Stimulated activated CD4-positive, alpha-beta T cell treated with anti-CD3 and anti-CD28 coated beads, Interleukin-12 subunit alpha, Interleukin-12 subunit beta, amount 100 ng/mL, for 48 hours (primary cell): ENCODE measurements around the gene CPEB4.

ENCODE experiments used
- DNase-seq, 3 donors: peaks; one replicate each; pipeline ENCODE4 v3.0.0-alpha.2; 2020; ENCODE audit warnings: low read depth in 2 of 3, low spot score in 1 of 3

CPEB4 gene

DNA sequence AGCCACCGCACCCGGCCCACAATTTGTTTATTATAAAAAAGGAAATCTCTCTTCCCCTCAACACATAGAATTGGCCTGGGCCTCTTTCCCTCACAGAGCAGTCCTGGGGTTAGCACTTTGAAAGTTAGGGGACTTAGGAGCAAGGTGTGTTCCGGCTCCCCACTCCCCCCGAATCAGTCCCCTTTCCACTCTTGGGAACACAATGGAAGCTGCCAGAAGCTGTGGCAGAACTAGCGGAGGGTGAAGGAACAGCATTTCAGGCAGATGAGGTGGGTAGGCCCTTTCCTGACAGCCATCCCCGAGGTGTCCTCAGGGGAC is 84.4 kb downstream of the CPEB4 start:
- DNase-seq = no peak

DNA sequence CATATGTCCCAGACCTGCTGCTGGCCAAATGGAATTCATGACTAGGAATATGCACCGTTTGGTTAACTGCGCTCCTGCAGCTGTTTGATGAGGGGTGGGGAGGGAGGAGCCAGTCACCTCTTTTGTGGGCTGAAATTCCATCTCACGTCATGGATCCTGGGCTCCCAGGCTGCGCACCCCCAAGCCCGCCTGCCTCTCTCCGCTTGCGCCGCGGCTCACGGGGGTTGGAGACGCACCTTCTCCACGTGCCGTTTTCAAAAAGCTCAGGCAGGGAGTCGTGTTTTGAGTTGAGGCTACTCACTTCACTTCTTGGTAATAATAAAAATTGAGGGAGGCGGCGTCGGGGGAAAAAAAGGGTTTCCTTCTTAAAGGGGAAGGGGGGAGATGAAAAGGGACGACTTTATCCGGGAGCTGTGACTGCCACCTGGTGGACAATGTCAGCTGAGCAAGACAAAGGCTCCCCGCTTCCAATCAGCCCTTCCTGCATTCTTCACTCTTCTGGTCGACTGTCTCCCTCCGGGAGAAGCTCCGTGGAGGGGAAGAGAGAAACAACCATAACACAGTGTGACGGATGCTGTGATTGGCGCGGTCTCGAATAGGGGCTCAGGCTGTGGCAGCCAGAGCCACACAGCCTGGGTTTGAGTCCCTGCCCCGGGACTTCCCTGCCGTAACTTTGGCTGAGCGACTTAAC is 84.9 kb downstream of the CPEB4 start:
- DNase-seq = peak; percentile 52 to 79 (median 64)

DNA sequence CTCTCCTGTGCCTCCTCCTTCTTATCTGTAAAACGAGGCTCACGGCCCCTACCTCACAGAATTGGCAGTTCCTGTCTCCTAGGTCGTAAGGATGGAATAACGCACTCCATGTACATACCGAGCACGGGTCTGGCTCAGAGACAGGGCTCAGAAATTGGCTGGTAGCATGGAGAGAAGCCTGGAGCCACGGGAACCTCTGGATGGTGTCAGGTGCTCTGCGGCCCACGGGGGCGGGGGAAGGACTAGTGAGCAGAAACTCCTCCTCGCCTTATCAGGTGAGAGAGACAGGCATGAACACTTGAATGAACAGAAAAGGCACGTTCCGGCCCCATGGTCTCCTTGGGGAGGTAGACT is 85.4 kb downstream of the CPEB4 start:
- DNase-seq = no peak

DNA sequence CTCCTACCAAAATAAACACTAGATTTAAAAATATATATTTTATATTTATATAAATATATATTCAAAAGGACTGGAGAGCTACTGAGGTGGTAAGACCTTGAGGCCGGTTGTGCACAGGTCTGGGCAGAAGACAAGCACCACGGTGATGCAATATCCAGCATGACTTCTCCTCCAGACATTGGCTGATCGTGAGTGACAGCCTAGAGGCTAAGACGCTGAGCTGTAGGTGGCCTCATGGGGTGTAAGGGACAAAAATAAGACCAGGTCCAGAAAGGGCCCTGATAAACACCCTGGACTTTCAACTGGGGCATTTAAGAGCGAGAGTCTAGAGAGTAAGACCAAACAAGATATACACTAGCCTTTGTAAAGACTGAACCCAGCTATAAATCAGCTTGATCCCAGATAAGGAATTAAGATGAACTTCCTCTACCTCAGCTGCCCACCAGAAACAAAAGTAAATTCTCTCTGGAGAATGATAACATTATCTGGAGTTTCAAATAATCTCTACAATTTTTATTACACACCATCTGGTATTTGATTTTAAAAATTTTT is 86.6 kb downstream of the CPEB4 start:
- DNase-seq = no peak

DNA sequence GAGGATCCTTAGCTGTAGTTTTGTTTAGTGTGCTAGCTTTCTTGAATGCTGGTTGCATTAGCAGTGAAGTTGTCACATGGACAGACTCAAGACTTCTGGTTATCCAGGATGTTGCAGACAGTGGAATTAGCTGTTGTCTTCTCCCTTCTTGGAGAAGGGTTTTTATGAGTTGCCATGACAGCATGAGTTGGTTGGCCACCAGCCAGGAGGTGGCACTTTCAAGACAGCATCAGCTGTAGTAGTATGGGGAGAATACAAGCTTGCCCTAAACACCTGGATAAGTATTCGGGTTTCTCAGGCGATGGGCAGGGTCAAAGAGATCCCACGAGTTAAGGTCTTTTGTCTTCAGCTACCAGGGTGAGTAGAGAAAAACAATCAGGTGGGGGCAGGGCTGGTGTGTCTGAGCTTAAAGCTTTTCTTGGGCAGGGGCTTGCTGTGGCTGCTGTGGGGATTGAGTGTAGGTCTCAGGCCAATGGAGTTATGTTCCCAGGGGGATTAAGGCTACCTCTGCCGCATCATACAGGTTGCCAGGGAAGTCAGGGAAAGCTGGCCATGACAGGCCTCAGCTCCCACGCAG is 93.1 kb downstream of the CPEB4 start:
- no peak for DNase-seq

DNA sequence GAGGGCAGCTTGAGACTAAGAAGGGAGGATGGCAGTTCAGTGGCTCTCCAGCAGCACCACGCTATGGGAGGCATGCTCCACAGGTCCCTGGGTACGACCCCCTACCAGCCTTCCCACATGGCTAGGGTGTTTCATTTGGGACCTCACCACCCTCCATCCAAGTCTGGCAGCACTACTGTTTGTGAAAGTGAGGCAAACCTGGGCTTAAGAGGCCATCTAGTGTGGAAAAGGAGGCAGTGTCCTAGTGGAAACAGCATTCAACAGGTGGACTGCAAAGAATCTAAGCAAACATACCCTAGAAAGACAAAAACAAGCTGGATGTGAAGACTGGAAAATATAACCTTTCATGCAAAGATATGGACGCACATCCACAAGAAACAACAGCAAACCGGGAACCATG is 96.1 kb downstream of the CPEB4 start:
- DNase-seq = no peak

DNA sequence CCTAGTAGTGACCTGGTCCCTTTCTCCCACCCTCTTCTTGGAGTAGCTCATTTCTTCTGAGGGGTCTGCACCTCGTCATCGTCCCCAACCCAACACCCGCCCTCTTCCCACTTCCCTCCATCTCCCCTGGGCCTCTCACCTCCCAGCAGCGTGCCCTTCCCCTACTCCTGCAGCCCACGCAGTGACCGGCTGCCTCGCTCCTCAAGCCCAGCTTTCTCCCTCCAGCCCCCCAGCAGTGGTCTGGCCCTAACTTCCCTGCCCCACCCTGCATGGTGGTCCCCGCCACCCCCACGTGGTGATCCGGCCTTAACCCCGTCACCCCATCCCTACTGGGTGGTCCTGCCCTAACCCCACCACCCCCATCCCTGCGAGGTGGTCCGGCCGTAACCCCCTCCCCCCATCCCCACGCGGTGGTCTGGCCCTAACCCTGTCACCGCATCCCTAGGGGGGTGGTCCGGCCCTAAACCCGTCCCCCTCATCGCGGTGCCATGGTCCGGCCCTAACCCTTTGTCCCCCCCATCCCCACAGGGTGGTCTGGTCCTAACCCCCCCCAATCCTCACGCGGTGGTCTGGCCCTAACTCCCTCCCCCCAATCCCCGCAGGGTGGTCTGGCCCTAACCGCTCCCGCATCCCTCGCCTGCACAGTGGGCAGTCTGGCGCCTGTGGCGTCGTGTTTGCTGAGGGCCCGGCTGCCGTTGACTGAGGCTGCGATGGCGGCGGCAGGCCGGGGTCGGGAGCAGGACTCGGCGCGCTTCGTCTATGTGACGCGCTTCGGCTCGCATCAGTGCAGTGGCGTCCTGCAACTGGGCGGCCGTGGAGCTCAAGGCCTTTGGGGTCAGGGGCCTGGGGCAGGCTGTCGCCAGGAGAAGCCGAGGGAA is 100.6 kb downstream of the CPEB4 start, which contains the start of gene C5orf47:
C5orf47 (plus strand) TSS at position 617 of the 878 bp plus-strand sequence; CDS start at position 711, 94 bp downstream.
- no peak for DNase-seq

DNA sequence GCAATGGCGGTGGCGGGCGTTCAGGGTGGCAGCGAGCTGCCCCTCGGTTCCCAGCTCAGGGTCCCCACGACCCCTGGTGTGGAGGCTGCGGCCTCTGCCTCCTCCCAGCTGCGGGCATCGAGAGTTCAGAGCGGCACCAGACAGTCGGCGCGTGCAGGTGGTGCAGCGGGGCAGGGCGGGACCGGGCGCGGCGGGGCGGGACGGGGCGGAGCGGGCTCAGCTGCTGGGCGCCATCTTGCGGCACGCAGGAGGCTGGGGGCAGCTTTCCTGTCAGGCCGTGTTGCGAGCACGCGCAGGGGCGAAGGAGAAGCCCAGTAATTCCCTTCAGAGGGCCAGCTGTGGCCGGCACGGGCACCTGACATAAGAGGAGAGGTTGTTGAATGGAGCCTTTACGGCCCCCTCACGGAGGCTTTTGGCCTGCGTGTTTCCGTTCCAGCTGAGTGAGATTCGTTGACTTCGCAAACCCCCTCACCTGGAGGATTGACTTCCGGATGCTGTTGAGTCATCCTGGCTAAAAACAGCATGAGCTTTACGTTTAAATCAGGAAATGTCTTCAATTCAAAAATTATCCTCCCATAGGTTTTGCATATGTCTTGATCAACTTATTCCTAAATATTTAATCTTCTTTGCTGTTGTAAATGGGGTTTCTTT is 101.4 kb downstream of the CPEB4 start:
- no peak for DNase-seq

DNA sequence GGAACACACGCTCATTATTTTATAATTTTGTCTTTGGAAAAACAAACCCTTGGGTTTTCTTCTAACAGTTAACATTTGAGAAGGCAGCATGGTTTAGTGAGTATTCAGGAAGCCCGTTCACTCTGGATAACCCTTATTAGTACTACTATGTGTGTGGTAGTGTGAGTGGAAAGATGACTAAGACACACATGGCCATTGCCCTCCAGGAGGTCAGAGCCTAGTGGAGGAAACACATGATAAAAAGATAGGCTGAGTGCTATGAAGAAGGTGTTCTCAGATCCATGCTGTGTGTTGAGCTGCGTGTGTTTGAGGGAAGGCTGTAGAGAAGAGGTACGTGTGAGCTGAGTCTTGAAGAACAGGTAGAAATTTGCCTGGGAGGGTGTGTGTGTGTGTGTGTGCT is 109.2 kb downstream of the CPEB4 start:
- DNase-seq = no peak

DNA sequence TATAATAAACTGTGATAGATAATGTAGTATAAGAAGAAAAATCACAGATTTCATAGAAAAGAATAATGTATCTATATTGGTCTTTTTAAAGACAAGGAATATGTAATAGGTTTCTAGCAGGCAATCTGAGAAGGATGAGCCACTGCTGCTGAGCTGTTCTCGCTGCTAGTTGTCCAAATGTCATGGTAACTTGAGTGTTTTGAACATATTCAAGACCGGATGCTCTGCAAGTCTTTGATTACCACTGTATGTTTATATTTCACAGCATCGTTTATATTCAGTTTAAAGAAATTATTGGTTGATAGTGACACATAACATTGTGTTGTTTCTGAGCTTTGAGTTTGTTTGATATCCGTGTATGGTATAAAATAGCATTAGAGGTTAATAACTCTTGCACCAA is 110.4 kb downstream of the CPEB4 start:
- no peak for DNase-seq

DNA sequence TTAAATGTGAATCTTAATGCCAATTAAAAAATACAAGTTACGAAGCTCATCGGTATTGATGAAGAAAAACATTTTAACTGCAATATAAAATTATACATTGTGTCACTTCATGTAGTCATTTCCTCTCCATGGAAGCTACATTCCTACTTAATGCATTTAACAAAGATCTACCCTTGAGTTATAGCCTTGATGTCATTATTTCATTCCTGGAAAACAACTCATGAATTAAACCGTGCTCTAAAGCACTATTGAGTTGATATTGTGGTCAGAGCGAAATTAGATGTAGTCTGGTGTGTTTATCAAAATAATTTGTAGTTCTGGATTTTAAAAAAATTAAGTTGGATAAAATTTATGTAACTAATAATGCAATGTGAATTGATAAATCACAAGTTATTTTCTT is 111.9 kb downstream of the CPEB4 start:
- DNase-seq = no peak

DNA sequence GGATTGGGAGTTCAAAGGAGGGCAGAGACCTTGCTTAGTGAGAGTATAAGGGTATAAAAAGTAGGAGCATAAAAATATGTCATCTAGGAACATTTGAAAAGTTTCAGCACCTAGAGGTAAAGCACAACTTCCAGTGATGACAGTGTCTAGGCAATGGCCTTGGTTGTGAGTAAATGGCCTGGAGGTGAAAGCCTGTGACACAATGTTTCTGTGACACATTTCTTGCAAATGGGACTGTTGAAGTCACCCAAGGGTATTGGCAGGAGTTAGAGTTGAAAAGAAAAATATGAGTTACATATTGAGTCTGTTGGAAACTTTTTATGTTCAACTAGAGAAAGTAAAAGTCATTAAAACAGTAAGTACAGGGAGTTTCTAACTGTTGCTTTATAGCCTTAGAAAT is 115.6 kb downstream of the CPEB4 start:
- DNase-seq = no peak

DNA sequence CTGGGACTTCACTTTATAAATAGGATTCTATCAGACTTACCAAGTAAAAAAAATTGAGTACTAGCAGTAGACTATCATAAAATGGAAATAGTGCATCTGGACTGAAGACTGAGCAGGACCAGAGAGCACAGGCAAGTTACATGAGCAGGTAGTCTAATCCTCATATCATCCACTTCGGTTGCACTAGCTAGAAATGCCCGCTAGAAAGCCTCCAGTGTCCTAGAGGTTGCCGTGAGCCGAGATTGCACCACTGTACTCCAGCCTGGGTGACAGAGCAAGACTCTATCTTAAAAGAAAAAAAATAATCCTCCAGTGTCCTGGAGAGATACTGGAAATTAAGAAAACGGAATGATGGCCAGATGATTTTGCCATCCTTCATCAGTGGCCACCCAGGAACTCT is 120.8 kb downstream of the CPEB4 start:
- no peak for DNase-seq

DNA sequence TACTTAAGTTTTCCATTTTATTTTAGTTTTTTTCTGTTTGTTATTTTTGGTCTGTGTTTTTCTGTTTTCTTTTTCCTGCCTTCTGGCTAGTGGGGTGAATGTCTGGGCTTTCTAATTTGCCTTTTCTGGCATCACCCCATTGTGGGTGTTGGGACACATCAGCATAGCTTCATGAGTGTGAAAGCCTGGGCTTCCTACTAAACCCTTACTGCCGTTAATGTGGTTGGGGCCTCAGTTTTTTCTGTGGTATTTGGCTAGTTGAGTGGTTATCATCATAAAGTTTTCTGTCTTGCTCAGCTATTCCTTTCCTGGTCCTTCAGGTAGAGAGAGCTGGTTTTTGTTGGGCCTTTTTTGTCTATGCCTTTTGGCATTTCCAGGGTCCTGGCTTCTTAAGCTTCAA is 122.2 kb downstream of the CPEB4 start:
- no peak for DNase-seq

DNA sequence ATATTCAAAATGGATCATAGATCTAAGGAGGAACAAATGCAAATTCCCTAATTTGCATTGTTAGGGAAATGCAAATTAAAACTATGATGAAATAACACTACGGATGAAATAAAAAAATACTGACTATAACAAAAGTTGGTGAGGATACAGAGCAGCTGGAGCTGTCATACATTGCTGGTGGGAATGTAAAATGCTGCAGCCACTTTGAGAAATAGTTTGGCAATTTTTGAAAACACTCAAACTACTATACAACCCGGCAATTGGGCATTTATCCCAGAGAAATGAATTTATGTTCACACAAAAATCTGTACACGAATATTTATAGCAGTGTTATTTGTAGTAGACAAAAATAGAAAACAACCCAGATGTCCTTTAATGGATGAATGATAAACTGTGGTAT is 123.3 kb downstream of the CPEB4 start:
- DNase-seq = no peak
